WTC11 (cell line): ENCODE results near the gene RNASE4.

Experiments
- IRF2 ChIP-seq: sonication (generic); formaldehyde crosslinking; IDR thresholded peaks from 2 replicates; pipeline ENCODE4 v1.8.0; 2022; ENCODE audit warnings: low read depth, missing genetic modification reagents, borderline replicate concordance
- TF ChIP-seq, protein P1 (sequence below): sonication (generic); formaldehyde crosslinking; IDR thresholded peaks from 2 replicates; pipeline ENCODE4 v1.8.1; 2022; ENCODE audit warnings: mild to moderate bottlenecking, moderate library complexity, missing genetic modification reagents

DNA sequence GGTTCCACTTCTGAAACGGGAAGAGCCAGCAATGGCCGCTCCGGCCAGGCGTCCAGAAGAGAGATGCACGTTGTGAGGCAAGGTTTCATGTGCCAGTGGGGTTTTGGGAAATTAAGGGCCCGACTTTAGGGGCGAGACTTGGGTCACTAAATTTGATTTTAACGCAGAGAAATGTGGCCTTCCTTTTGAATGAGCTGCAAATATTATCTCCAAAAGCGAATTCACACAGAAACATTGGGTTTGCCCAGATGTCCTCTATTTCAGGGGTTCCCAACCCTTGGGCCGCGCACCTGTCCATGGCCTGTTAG, 2.3 kb upstream of the RNASE4 start:
- TF ChIP-seq IRF2 (CRISPR knock-in tag): no peak
- TF ChIP-seq, protein P1, sequence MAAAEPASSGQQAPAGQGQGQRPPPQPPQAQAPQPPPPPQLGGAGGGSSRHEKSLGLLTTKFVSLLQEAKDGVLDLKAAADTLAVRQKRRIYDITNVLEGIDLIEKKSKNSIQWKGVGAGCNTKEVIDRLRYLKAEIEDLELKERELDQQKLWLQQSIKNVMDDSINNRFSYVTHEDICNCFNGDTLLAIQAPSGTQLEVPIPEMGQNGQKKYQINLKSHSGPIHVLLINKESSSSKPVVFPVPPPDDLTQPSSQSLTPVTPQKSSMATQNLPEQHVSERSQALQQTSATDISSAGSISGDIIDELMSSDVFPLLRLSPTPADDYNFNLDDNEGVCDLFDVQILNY (CRISPR knock-in tag): no peak
